B cell (primary cell): Measurements from ENCODE around the gene RFT1.

Experiments
- CTCF ChIP-seq: fragments of 200-600 bp; IDR thresholded peaks from one replicate; pipeline ENCODE4 v1.8.0; 2022; ENCODE audit warnings: antibody characterized with exemption, mild to moderate bottlenecking
- EZH2 ChIP-seq: IDR thresholded peaks from 2 replicates; pipeline ENCODE4 v1.6.1; 2012; ENCODE audit warnings: borderline replicate concordance, low read depth, mild to moderate bottlenecking, moderate library complexity, low read length; ENCODE audit not compliant: insufficient read depth, poor library complexity, severe bottlenecking

DNA sequence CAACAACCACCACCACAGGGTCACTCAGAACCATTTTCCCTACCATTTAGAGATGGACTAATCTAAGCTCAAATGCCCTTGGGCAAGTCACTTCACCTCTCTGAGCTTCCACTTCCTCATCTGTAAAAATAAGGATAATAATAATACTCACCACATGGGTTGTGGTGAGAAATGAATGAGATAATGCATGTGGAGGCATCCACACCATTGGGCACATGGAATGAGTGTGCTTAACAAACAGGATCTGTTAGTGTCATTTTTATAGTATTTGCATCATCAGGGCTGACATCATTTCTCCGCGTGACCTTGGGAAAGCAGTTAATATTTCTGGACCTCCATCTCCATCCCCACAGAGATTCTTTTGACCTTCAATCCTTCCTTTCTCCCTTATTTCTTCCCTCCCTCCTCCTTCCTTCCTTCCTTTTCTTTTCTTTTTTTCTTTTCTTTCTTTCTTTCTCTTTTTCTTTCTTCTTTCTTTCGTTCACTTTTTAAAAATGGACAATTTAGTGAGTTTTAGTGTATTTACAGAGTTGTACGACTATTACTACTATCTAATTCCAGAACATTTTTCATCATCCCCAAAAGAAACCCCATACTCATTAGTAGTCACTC is 7.7 kb upstream of the RFT1 start:
- no peak for TF ChIP-seq CTCF
- no peak for TF ChIP-seq EZH2
